Measurements from ENCODE around the gene CFAP65.

The CFAP65 gene

GRCh38 chr2:218990612-218991011 is 50.7 kb downstream of the CFAP65 start:
- Mint-ChIP-seq H3K27ac (no peak overlapping the region), H3K4me1 (ENCODE audit: low read depth) (peaks cover 2% of the 10 kb centered on the region), H3K4me3 (no peak overlapping the region), H3K9me3 (no peaks in the 10 kb centered on the region), H3K27me3 (peaks cover 98% of the 10 kb centered on the region), H3K36me3 (ENCODE audit: low read depth) (no peaks in the 10 kb centered on the region)
- intact Hi-C loops (cut with micrococcal nuclease), result no loop called here

- no peaks in the 10 kb centered on the region for H3K36me3 Mint-ChIP-seq (ENCODE audit: low read depth)
- intact Hi-C loops (cut with micrococcal nuclease), result no loop called here
- no peak overlapping the region for H3K27ac Mint-ChIP-seq
- no peak overlapping the region for H3K4me3 Mint-ChIP-seq
- no peaks in the 10 kb centered on the region for H3K4me1 Mint-ChIP-seq (ENCODE audit: low read depth)
- H3K27me3 Mint-ChIP-seq, result peaks cover 96% of the 10 kb centered on the region
- no peaks in the 10 kb centered on the region for H3K9me3 Mint-ChIP-seq
Measured at GRCh38 chr2:218990052-218990451, 51.3 kb downstream of the CFAP65 start.

GRCh38 chr2:218988650-218989049 is 52.7 kb downstream of the CFAP65 start:
- peaks cover 95% of the 10 kb centered on the region for H3K27me3 Mint-ChIP-seq
- H3K4me3 Mint-ChIP-seq, result no peak overlapping the region
- intact Hi-C loops (cut with micrococcal nuclease), result no loop called here
- peaks cover 5% of the 10 kb centered on the region for H3K4me1 Mint-ChIP-seq (ENCODE audit: low read depth)
- H3K27ac Mint-ChIP-seq, result no peak overlapping the region
- H3K36me3 Mint-ChIP-seq (ENCODE audit: low read depth), result no peaks in the 10 kb centered on the region
- H3K9me3 Mint-ChIP-seq, result no peaks in the 10 kb centered on the region

- peaks cover 5% of the 10 kb centered on the region for H3K4me1 Mint-ChIP-seq (ENCODE audit: low read depth)
- H3K4me3 Mint-ChIP-seq, result no peak overlapping the region
- H3K27ac Mint-ChIP-seq, result no peak overlapping the region
- intact Hi-C loops (cut with micrococcal nuclease), result no loop called here
- no peaks in the 10 kb centered on the region for H3K36me3 Mint-ChIP-seq (ENCODE audit: low read depth)
- peaks cover 96% of the 10 kb centered on the region for H3K27me3 Mint-ChIP-seq
- no peaks in the 10 kb centered on the region for H3K9me3 Mint-ChIP-seq
Measured at GRCh38 chr2:218988164-218988563, 53.2 kb downstream of the CFAP65 start.

GRCh38 chr2:218986148-218986761 is 55.1 kb downstream of the CFAP65 start:
- Mint-ChIP-seq H3K27me3 (peaks cover 95% of the 10 kb centered on the region), H3K9me3 (no peaks in the 10 kb centered on the region), H3K4me1 (ENCODE audit: low read depth) (peaks cover 8% of the 10 kb centered on the region), H3K4me3 (no peak overlapping the region), H3K27ac (no peak overlapping the region), H3K36me3 (ENCODE audit: low read depth) (no peaks in the 10 kb centered on the region)
- intact Hi-C loops (cut with micrococcal nuclease), result no loop called here

GRCh38 chr2:218985325-218986091 is 55.8 kb downstream of the CFAP65 start:
- H3K27ac Mint-ChIP-seq, result no peak overlapping the region
- H3K27me3 Mint-ChIP-seq, result peaks cover 94% of the 10 kb centered on the region
- H3K36me3 Mint-ChIP-seq (ENCODE audit: low read depth), result no peaks in the 10 kb centered on the region
- peaks cover 13% of the 10 kb centered on the region for H3K4me1 Mint-ChIP-seq (ENCODE audit: low read depth)
- no peaks in the 10 kb centered on the region for H3K9me3 Mint-ChIP-seq
- no peak overlapping the region for H3K4me3 Mint-ChIP-seq
- intact Hi-C loops (cut with micrococcal nuclease), result no loop called here

GRCh38 chr2:218985021-218985324 is 56.3 kb downstream of the CFAP65 start, which contains the start of gene FEV:
Gene FEV, minus strand, starts transcription at chr2:218985184. Its CDS starts 109 bp downstream, at chr2:218985075.
- Mint-ChIP-seq H3K36me3 (ENCODE audit: low read depth) (no peaks in the 10 kb centered on the region), H3K4me3 (no peak within 1 kb of the TSS), H3K9me3 (no peaks in the 10 kb centered on the region), H3K27me3 (peaks cover 93% of the 10 kb centered on the region), H3K27ac (no peak within 1 kb of the TSS), H3K4me1 (ENCODE audit: low read depth) (peaks cover 17% of the 10 kb centered on the region)
- intact Hi-C loops (cut with micrococcal nuclease), result no loop called here

- Mint-ChIP-seq H3K9me3 (no peaks in the 10 kb centered on the region), H3K27ac (no peak overlapping the region), H3K27me3 (peaks cover 93% of the 10 kb centered on the region), H3K4me3 (no peak overlapping the region), H3K4me1 (ENCODE audit: low read depth) (peaks cover 21% of the 10 kb centered on the region), H3K36me3 (ENCODE audit: low read depth) (no peaks in the 10 kb centered on the region)
- intact Hi-C loops (cut with micrococcal nuclease), result no loop called here
Measured at GRCh38 chr2:218984239-218985020, 56.9 kb downstream of the CFAP65 start.

- Mint-ChIP-seq H3K9me3 (no peaks in the 10 kb centered on the region), H3K4me1 (ENCODE audit: low read depth) (peaks cover 21% of the 10 kb centered on the region), H3K4me3 (no peak overlapping the region), H3K27ac (no peak overlapping the region), H3K27me3 (peaks cover 92% of the 10 kb centered on the region), H3K36me3 (ENCODE audit: low read depth) (no peaks in the 10 kb centered on the region)
- intact Hi-C loops (cut with micrococcal nuclease), result no loop called here
Measured at GRCh38 chr2:218983934-218984238, 57.4 kb downstream of the CFAP65 start.

- Mint-ChIP-seq H3K4me1 (ENCODE audit: low read depth) (peaks cover 21% of the 10 kb centered on the region), H3K4me3 (no peak overlapping the region), H3K9me3 (no peaks in the 10 kb centered on the region), H3K36me3 (ENCODE audit: low read depth) (no peaks in the 10 kb centered on the region), H3K27me3 (peaks cover 92% of the 10 kb centered on the region), H3K27ac (no peak overlapping the region)
- intact Hi-C loops (cut with micrococcal nuclease), result no loop called here
Measured at GRCh38 chr2:218983263-218983933, 57.9 kb downstream of the CFAP65 start.

GRCh38 chr2:218982586-218983262 is 58.6 kb downstream of the CFAP65 start:
- H3K27ac Mint-ChIP-seq, result no peak overlapping the region
- H3K36me3 Mint-ChIP-seq (ENCODE audit: low read depth), result no peaks in the 10 kb centered on the region
- H3K9me3 Mint-ChIP-seq, result no peaks in the 10 kb centered on the region
- H3K27me3 Mint-ChIP-seq, result peaks cover 92% of the 10 kb centered on the region
- intact Hi-C loops (cut with micrococcal nuclease), result no loop called here
- peaks cover 21% of the 10 kb centered on the region for H3K4me1 Mint-ChIP-seq (ENCODE audit: low read depth)
- H3K4me3 Mint-ChIP-seq, result no peak overlapping the region

- Mint-ChIP-seq H3K9me3 (no peaks in the 10 kb centered on the region), H3K4me3 (peak overlapping the region; percentile 66), H3K4me1 (ENCODE audit: low read depth) (peaks cover 21% of the 10 kb centered on the region), H3K27me3 (peaks cover 92% of the 10 kb centered on the region), H3K27ac (no peak overlapping the region), H3K36me3 (ENCODE audit: low read depth) (no peaks in the 10 kb centered on the region)
- intact Hi-C loops (cut with micrococcal nuclease), result no loop called here
Measured at GRCh38 chr2:218981881-218982585, 59.3 kb downstream of the CFAP65 start.

- Mint-ChIP-seq H3K36me3 (ENCODE audit: low read depth) (no peaks in the 10 kb centered on the region), H3K9me3 (no peaks in the 10 kb centered on the region), H3K27ac (no peak overlapping the region), H3K4me1 (ENCODE audit: low read depth) (peaks cover 21% of the 10 kb centered on the region), H3K4me3 (peak overlapping the region; percentile 33), H3K27me3 (peaks cover 92% of the 10 kb centered on the region)
- intact Hi-C loops (cut with micrococcal nuclease), result no loop called here
Measured at GRCh38 chr2:218981390-218981880, 59.9 kb downstream of the CFAP65 start.
